ENCODE data around the gene LRP1B. TPM values are rescaled to one million over a fixed set of nuclear protein-coding genes. Genes with fewer than 3 reads are reported as not detected.

The LRP1B gene
- total and polyA plus RNA-seq, 2 of the 8 experiments (the other 6 are each of a cell fraction or from before 2014, with no cell fraction given), result 0.03 TPM; not detected in 1

GRCh38 chr2:141526760-141527159, 604.1 kb downstream of the LRP1B start (continued):
- no peak for TF ChIP-seq SRF (IDR thresholded peaks at IDR 0.05; ENCODE audit: low read depth, low read length)
- no peak for TF ChIP-seq JUN (IDR thresholded peaks at IDR 0.05; ENCODE audit: low read depth, low read length)
- TF ChIP-seq GTF2F1 (IDR thresholded peaks at IDR 0.05; ENCODE audit: borderline replicate concordance, low read depth, low read length), result no peak
- TF ChIP-seq BACH1 (IDR thresholded peaks at IDR 0.05; ENCODE audit: low read length), result no peak

All from H1 (cell line).